Myocyte (in vitro differentiated cells): ENCODE results near the gene EEA1. TPM values are rescaled to one million over a fixed set of nuclear protein-coding genes. Genes with fewer than 3 reads are reported as not detected.
A peak's percentile ranks its signal among the peaks of the same experiment; 100 is the strongest.

Experiments
- DNase-seq: peaks from one replicate; pipeline ENCODE4 v3.0.0-alpha.2; 2012; ENCODE audit warnings: low read depth
- total RNA-seq: library from RNA; depleted of rRNA; stranded (reverse); fragments of >200 nt; gene quantifications from 2 replicates; pipeline ENCODE4 v1.2.3, GENCODE V29; 2014

The EEA1 gene
- total RNA-seq, 1 donor from 2014 or later, result 24.9 TPM

DNA sequence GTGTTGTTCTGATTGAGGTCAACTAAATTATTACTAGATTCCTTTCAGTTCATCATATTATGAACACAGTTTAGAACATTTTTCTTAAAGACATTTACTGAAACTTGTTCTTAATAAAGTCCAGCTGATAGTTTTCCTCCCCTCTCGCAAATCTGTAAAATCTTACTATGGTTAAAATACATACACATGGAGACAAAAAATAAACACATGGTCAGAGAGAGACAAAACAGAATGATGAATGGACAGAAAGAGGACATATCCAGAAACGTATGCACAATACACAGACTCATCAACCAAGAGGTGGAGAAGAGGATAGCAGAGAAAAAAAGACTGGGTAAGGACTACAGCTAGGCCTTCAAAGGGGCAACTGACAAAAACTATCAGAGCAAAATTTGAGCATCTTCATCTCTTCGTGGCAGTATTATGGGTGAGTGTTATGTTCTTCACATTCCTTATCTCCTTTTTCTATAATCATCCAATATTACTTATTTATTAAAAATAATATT is 38.4 kb downstream of the EEA1 start:
- DNase-seq, result no peak

- DNase-seq, result no peak
Measured at GRCh38 chr12:92886131-92886530, 43.0 kb downstream of the EEA1 start.

DNA sequence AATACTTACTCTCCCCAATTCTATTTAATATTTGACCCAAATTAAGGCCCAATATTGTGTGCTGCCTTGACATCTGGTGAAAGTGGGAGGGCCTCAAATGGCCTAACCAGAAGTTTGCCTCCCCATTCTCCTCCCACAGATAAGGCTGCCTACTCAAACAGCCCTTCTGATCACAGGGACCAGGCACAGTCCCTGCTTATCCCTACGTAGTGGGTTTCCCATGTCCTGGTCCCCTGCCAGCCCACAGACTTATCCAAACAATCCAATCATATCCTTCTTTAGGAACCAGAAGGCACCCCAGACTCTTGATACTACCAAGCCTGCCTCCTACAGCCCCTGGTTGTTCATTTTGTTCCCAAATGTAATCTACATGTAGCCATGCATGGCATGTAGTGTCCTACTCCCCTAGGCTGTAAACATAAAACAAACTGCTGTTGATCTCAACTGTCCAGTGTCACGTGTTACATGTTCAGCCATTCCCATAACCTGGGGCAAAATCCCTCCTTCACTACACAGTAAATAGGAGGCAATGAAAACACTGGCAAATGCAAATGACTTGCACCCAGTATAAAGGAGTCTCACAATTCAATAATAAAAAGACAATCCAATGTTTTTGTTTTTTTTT is 49.3 kb downstream of the EEA1 start:
- no peak for DNase-seq

DNA sequence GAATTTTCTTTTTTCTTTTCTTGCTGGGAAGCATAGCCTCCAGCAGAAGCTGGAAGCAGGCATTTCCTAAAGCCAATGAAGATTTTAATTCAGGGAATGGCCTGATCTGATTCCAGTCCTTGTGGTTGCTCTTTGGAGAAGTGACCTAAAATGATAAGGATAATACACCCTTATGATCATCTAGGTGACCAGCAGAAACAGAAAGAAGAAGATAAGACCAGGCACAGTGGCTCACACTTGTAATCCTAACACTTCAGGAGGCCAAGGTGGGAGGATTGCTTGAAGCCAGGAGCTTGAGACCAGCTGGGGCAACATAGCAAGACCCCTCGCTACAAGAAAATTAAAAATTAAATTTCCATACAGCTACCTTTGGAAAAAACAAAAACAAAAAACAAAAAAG is 51.2 kb downstream of the EEA1 start:
- DNase-seq, result no peak

GRCh38 chr12:92876496-92876895 is 52.6 kb downstream of the EEA1 start:
- DNase-seq, result no peak

- peak; percentile 9 for DNase-seq
Measured at GRCh38 chr12:92871116-92871515, 58.0 kb downstream of the EEA1 start.

DNA sequence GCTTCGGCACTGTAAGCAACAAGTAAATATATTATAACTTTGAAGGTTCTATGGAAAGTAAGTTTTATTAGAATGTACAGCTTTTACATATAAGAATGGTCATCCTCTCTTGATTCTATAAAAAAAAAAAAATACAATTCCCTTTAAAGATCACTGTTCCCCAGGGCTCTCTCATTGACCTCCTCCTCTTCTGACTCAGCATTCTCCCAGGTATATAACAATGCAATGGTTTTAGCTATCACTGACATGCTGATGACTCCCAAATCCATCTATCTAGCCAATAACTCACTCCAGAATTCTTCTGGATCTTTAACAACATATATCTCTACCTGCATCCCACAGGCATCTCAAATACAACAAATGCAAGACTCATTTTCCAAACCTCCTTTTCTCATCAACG is 62.7 kb downstream of the EEA1 start:
- DNase-seq, result no peak

DNA sequence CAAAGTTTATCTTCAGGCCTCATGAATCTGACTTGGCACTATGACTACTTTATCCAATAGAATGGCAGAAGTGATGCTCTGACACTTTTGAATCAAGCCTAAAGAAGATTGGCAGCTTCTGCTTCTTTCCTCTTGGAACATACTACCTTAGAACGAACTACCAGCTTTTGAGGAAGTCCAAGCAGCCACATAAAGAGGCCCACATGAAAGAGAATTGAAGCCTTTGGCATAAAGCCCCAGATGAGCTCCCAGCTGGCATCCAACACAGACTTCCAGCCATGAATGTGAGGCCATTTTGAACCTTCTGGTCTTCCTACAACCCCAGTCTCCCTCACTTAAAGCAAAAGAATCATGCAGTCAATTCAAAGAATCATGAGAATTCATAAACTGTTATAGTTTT is 65.8 kb downstream of the EEA1 start:
- DNase-seq, result no peak

DNA sequence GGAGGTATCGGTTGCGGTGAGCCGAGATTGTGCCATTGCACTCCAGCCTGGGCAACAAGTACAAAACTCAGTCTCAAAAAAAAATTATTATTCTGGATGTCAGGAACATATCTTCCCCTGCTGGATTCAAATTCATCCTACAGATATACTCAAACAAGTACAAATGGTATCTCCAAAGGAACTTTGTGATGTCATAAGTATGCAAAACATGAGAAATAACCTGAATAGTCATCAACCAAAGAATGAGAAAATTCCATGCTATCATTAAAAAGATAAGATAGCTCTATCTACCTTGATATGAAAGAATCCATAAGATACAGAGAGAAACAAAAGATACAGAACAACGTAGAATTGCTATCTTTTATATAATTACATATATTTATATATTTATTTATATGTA is 67.7 kb downstream of the EEA1 start:
- no peak for DNase-seq

DNA sequence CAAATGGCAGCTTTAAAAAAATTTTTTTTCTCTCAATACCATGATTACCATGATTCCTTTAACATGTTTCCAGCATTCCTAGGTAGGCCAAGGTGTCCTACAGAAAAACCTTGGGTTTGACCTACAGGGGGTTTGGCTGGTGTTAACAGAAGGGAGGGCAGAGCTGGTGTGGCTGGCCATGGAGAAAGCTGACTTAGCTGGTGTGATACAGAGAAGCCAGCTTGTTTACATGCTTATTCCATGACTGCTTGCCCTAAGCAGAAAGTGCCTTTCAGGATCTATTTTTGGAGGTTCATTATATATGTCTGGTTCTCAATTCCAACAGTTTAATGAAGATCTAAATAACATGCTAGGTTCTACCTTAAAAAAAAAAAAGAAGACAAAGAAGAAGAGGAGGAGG is 68.6 kb downstream of the EEA1 start:
- DNase-seq, result no peak

- DNase-seq, result peak; percentile 41
Measured at GRCh38 chr12:92859650-92860386, 69.3 kb downstream of the EEA1 start.

- no peak for DNase-seq
Measured at GRCh38 chr12:92857818-92858217, 71.3 kb downstream of the EEA1 start.

DNA sequence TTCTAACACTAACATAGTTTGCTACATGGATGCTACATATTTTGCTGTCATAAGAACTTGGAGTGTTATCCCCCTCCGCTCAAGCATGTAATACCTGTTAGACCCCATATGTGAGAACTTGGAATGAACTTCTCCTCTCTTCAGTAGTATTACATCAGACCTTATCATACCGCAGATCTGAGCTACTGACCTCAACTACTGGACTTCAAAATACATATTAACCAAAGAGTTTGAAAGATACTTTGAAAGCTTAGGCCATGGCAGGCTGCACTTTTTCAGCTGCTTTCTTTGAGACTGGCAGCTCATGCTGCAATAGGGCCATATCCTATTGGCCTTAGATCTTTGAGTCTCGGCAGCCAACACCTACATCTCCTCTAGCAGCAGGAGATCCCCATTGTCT is 74.8 kb downstream of the EEA1 start:
- DNase-seq, result no peak

DNA sequence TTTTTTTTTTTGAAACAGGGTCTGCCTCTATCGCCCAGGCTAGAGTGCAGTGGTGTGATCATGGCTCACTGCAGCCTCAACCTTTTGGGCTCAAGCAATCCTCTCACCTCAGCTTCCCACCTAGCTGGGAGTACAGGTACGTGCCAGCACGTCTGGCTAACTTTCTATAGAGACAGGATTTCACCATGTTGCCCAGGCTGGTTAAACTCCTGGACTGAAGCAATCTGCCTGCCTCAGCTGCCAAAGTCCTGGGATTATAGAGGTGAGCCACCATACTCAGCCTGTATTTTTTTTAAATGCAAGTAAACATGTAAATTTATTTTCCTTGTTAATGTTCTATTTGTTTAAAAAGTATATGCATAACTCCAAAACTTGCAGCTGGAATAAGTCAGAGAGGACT is 80.4 kb downstream of the EEA1 start:
- DNase-seq, result no peak

DNA sequence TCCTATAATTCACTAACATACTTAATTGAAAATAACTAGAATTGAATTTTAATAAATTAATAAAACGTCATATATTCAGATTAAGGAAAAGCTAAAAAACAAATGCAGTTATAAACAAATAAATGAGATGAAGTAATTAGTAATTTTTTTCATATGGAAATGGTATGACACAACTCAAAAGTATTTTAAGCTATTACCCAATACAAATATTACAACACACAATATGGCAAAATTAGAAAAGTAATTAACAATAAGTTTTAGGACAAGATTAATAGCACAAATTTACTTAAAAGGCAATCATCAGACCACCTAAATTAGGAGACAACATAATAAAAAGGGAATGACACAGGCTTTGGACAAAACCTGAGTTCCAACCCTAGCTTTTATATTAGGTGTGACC is 81.7 kb downstream of the EEA1 start:
- no peak for DNase-seq

DNA sequence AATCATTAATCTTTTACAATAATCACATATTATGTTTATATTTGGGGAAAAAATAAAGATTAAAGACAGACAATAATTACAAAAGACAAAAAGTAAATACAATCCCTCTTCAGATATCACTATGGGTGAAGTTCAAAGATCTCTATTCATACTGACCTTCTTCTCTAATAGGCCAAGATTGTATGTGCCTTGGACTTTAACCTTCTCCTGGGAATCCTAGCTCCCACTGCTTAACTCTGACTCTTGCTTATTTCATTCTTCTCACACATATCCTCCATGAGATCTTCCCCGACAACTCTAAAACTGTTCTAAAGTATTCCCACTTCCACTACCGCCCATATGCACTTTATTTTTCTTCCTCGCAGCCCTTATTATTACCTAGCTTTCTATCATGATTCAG is 83.8 kb downstream of the EEA1 start:
- DNase-seq, result no peak

DNA sequence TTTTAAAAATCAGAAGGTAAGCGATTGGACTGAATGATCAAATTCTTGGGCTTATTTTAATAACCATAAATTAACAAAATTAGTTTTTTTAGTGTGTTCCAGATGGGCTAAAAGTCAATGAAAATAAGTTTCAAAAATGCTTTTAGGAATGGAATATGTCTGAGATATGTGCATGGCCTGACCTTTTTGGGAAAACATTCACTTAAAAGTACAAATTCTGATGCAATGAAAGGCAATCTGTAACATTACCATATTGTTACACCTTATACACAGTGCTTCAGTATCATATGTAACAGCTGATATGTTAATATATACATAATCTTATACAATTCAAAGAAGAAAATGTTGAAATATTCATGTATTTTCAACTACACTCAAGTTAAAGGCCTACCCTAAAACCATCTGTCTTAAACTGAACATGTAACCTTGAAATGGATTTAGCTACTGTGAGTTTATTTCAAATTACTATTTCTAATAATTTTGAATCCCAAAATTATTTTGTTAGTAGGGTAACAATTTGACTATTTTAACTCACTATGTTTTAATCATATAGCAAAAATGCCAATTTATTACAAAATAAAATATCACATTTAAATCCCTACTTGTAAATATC is 84.8 kb downstream of the EEA1 start:
- DNase-seq, result no peak

- DNase-seq, result no peak
Measured at GRCh38 chr12:92829686-92830282, 99.3 kb downstream of the EEA1 start.

DNA sequence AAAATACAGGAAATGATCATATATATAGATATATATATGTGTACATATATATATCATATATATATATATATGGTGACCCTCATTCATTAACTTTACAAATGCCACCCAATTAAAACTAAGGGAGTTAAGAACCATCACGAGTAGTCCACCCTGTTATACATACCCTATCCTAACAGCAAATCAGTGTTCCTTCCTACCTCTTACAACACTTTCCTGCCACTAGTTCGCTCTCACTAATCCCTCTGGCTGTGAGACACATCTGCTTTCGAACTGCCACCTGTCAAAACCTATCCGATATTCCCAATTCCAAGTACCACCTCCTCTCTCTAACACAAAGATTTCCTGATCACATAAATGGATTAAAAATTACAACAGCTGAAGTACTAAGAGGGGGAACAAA is 100.5 kb downstream of the EEA1 start:
- peak; percentile 4 for DNase-seq

GRCh38 chr12:92827836-92828431 is 101.2 kb downstream of the EEA1 start:
- peak; percentile 33 for DNase-seq

DNA sequence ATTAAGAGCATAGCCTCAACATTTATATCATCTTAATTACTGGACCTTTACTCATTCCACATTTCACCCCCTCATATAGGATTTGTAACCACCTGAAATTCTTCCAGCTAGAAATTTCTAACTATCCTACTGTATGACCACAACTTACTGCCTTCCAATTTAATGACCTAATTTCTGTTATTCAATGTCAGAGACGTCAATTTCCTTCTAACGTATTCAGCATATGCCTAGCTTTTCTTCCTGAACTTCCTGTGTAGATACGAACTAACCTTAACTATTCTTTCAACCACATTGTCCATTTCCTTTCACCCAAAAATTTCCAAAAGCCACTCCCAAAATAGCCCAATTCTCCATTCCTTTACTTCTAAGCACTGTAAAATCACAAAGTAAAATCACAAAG is 108.0 kb downstream of the EEA1 start:
- DNase-seq, result no peak

DNA sequence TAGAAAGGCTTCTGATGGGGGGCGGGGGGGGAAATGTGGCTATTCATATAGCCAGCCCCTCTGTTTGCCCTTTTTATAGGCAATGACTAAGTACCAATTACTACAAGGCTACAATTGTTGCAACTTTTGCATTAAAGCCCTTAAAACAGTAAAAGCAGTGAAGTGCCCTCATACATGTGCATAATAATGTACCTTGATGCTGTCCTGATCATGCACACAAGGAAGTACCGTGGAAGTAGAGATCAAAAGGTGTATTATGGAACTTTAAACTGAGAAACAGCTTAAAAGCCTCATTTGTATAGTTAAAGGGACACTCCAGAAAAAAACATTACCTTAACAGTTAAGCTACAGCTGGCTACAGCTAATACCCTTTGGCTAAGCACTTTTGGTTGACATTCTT is 114.5 kb downstream of the EEA1 start:
- no peak for DNase-seq
